ENCODE data around the gene CALHM5.

GRCh38 chr6:116528133-116528532 is 16.7 kb downstream of the CALHM5 start:
- TF ChIP-seq CTCF (IDR thresholded peaks at IDR 0.05) = no peak
- no peak for TF ChIP-seq POLR2A (IDR thresholded peaks at IDR 0.05)
